HepG2 (cell line): Measurements from ENCODE around the gene ACOT8. TPM values are rescaled to one million over a fixed set of nuclear protein-coding genes. Genes with fewer than 3 reads are reported as not detected.

Experiments
- AFF4 ChIP-seq: sonication (generic); formaldehyde crosslinking; IDR thresholded peaks from 2 replicates; pipeline ENCODE4 v1.4.0; 2020; ENCODE audit warnings: missing genetic modification reagents
- HCFC1 ChIP-seq: fragments of 150-350 bp; IDR thresholded peaks from 2 replicates; pipeline ENCODE4 v1.6.1; 2014; ENCODE audit warnings: low read depth, low read length
- HNRNPL ChIP-seq: fragments of 200-400 bp; formaldehyde crosslinking; IDR thresholded peaks from 2 replicates; pipeline ENCODE4 v1.6.1; 2017; ENCODE audit warnings: mild to moderate bottlenecking, low read depth, low read length
- KDM5A ChIP-seq: fragments of 200-600 bp; sonication (generic); IDR thresholded peaks from 2 replicates; pipeline ENCODE4 v1.7.0; 2018; ENCODE audit warnings: antibody characterized with exemption, mild to moderate bottlenecking, low read length, borderline replicate concordance
- KLF9 ChIP-seq: IDR thresholded peaks from 2 replicates; pipeline ENCODE4 v1.6.1; 2016; ENCODE audit warnings: low read depth
- MBD4 ChIP-seq: IDR thresholded peaks from 2 replicates; pipeline ENCODE4 v1.6.1; 2012; ENCODE audit warnings: low read length, inconsistent platforms, borderline replicate concordance
- MLX ChIP-seq: IDR thresholded peaks from 2 replicates; pipeline ENCODE4 v1.6.1; 2016
- MXI1 ChIP-seq: IDR thresholded peaks from 3 replicates; pipeline ENCODE4 v1.6.1; 2012; ENCODE audit warnings: low read depth, low read length, inconsistent platforms, borderline replicate concordance
- PHF5A ChIP-seq: IDR thresholded peaks from one replicate; pipeline ENCODE4 v1.6.1; 2018; ENCODE audit warnings: low read depth, missing genetic modification reagents; ENCODE audit not compliant: unreplicated experiment
- POLR2G ChIP-seq: fragments of 200-400 bp; formaldehyde crosslinking; IDR thresholded peaks from 2 replicates; pipeline ENCODE4 v1.6.1; 2018; ENCODE audit warnings: mild to moderate bottlenecking, low read depth, low read length, moderate library complexity
- RARG ChIP-seq: sonication (generic); formaldehyde crosslinking; IDR thresholded peaks from 2 replicates; pipeline ENCODE4 v1.4.0; 2020; ENCODE audit warnings: low read depth, mild to moderate bottlenecking, missing genetic modification reagents
- SP140L ChIP-seq: sonication (generic); formaldehyde crosslinking; IDR thresholded peaks from 2 replicates; pipeline ENCODE4 v1.4.0; 2020; ENCODE audit warnings: missing genetic modification reagents, borderline replicate concordance
- TIGD3 ChIP-seq: sonication (generic); formaldehyde crosslinking; IDR thresholded peaks from 2 replicates; pipeline ENCODE4 v1.5.1; 2020; ENCODE audit warnings: mild to moderate bottlenecking, missing genetic modification reagents, borderline replicate concordance
- ZBTB33 ChIP-seq: sonication (generic); formaldehyde crosslinking; IDR thresholded peaks from 2 replicates; pipeline ENCODE4 v1.4.0; 2020; ENCODE audit warnings: missing genetic modification reagents
- ZBTB34 ChIP-seq: sonication (generic); formaldehyde crosslinking; IDR thresholded peaks from 2 replicates; pipeline ENCODE4 v1.8.0; 2022; ENCODE audit warnings: mild to moderate bottlenecking, missing genetic modification reagents
- ZFP37 ChIP-seq: sonication (generic); formaldehyde crosslinking; IDR thresholded peaks from 2 replicates; pipeline ENCODE4 v1.4.0; 2020; ENCODE audit warnings: missing genetic modification reagents, borderline replicate concordance
- ZFP82 ChIP-seq: sonication (generic); formaldehyde crosslinking; IDR thresholded peaks from 2 replicates; pipeline ENCODE4 v1.5.1; 2020; ENCODE audit warnings: mild to moderate bottlenecking, missing genetic modification reagents, borderline replicate concordance
- ZNF34 ChIP-seq: sonication (generic); formaldehyde crosslinking; IDR thresholded peaks from 2 replicates; pipeline ENCODE4 v1.4.0; 2020; ENCODE audit warnings: mild to moderate bottlenecking, missing genetic modification reagents, borderline replicate concordance
- ZNF570 ChIP-seq: sonication (generic); formaldehyde crosslinking; IDR thresholded peaks from 2 replicates; pipeline ENCODE4 v1.4.0; 2020; ENCODE audit warnings: mild to moderate bottlenecking, missing genetic modification reagents, borderline replicate concordance
- polyA plus RNA-seq, 8 experiments: library from polyadenylated mRNA; depleted of rRNA in 3 of 8; stranded (reverse) in 7 of 8; unstranded in 1 of 8; fragments of >200 nt; fragmentation: Illumina TruSeq in 4 of 8; extraction: Trizol in 4 of 8; gene quantifications; 2 replicates each; pipeline versions ENCODE4 v1.2.1 to v1.2.3, GENCODE V29; 2011 to 2016; ENCODE audit warnings: low read depth in 4 of 8, missing spikeins in 1 of 8, mixed read lengths in 1 of 8; ENCODE audit not compliant: insufficient read depth in 1 of 8
- total RNA-seq, 5 experiments: library from RNA; depleted of rRNA; stranded (reverse); fragments of >200 nt; fragmentation: Illumina TruSeq; extraction: Trizol; gene quantifications; 2 replicates each; pipeline ENCODE4 v1.2.3, GENCODE V29; 2016; ENCODE audit warnings: low read depth in 1 of 5

Gene ACOT8
- total and polyA plus RNA-seq, 2 of the 13 experiments (the other 11 are each of a cell fraction or from before 2014, with no cell fraction given): 31.4 to 45.5 TPM

GRCh38 chr20:45890077-45890984 lies 33.1 kb upstream of the ACOT8 start (continued):
- TF ChIP-seq SP140L (CRISPR knock-in tag) (peak; percentile 82; the same call in 1 of the 2 replicates), ZNF570 (CRISPR knock-in tag) (peak; percentile 1; the same call in 1 of the 2 replicates), ZFP37 (no peak), AFF4 (no peak; the same call in 1 of the 2 replicates), MBD4 (no peak), MXI1 (peak; percentile 82; the same call in 1 of the 3 replicates), ZBTB33 (peak; percentile 83), ZBTB34 (no peak), HCFC1 (no peak), MLX (peak; percentile 25; the same call in 1 of the 2 replicates), ZNF34 (CRISPR knock-in tag) (no peak), POLR2G (peak; percentile 74), RARG (no peak; the same call in 1 of the 2 replicates), HNRNPL (peak; percentile 64; the same call in 1 of the 2 replicates), ZFP82 (CRISPR knock-in tag) (no peak), PHF5A (CRISPR knock-in tag) (peak; percentile 61), KDM5A (no peak), TIGD3 (CRISPR knock-in tag) (no peak), KLF9 (peak; percentile 87)
